Measurements from ENCODE around the gene FNDC3B.

DNA sequence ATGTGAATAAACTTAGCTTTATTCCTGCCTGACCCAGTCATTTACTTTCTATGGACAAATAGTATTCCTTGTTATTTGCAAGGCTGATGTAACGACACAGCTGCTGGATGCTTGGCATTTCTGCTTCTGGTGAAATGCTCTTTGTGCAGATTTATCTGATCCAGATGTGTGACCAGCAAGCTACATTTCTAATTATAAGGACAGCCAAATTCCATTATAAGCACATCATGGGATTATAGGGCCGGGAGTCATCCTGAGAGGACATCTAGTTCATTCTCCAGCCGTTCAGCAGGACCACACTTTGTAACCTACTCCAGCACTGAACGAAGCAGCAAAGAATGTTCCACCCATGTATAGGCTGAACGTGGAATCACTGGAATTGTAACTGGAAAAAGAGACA, 42.9 kb downstream of the FNDC3B start:
- TF ChIP-seq, protein P1, sequence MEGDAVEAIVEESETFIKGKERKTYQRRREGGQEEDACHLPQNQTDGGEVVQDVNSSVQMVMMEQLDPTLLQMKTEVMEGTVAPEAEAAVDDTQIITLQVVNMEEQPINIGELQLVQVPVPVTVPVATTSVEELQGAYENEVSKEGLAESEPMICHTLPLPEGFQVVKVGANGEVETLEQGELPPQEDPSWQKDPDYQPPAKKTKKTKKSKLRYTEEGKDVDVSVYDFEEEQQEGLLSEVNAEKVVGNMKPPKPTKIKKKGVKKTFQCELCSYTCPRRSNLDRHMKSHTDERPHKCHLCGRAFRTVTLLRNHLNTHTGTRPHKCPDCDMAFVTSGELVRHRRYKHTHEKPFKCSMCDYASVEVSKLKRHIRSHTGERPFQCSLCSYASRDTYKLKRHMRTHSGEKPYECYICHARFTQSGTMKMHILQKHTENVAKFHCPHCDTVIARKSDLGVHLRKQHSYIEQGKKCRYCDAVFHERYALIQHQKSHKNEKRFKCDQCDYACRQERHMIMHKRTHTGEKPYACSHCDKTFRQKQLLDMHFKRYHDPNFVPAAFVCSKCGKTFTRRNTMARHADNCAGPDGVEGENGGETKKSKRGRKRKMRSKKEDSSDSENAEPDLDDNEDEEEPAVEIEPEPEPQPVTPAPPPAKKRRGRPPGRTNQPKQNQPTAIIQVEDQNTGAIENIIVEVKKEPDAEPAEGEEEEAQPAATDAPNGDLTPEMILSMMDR (IDR thresholded peaks at IDR 0.05): no peak
- TF ChIP-seq POLR2A (IDR thresholded peaks at IDR 0.05): no peak

Measured in testis (tissue), 2 donors.